HuH-7.5 (cell line): Measurements from ENCODE around the gene SLC9A7.
"Not testable (repeated sequence)": the region's sequence is repeated elsewhere in the genome, so short reads cannot be mapped to it uniquely, and the experiment has no call there.

Source experiments
- DNase-seq: peaks from one replicate; pipeline ENCODE4 v3.0.0; 2011; ENCODE audit warnings: low spot score

The SLC9A7 gene

DNA sequence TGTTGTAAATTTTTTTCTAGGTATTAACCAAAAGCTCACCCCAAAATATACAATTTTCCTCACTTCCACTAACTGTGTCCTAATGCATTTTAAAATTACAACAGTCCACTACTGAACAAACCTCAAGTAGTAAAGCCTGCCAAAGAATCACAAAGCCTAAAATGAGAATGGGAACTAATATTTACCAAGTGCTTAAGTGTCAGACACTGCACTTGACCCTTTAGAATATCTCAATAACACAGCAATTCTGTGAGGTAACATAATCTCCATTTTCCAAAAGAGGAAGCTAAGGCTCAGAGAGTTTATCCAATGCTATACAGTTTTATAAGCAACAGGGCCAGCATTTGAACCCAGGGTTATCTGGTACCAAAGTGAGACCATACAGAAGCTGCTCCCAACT is 4.9 kb downstream of the SLC9A7 start:
- no peak for DNase-seq

DNA sequence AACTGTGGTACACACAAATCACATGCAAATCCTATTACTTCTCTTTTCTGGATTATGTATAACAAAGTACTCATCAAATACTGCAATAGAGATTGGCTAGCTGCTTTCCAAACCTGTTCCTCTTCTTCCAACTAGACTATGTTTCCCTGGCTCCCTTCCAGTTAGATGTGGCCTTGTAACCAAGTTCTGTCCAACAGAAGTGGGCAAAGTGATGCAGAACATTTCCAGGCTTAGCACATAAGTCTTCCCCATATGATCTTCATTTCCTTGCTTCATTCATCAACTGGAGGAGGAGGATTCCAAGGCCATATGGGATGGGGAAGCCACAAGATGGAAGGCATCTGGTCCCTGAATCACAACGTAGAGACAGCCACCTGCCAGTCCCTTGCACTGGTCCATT is 8.0 kb downstream of the SLC9A7 start:
- DNase-seq = no peak

DNA sequence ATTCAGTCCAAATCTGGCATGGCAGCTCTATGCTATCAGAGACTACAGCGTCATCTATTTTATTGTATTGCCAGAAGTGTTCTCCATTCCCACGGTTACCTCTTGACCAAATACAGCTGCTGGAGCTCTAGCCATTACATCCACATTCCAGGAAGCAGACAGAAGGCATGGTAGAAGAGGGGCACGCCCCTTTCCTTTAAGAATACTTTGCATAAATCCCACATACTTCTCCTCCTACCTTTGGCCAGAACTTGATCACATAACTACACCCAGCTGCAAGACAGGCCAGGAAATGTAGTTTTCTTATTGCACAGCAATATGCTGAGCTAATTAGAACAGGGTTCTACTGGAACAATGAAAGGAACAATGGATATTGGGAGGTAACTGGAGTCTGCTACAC is 14.9 kb downstream of the SLC9A7 start:
- no peak for DNase-seq

DNA sequence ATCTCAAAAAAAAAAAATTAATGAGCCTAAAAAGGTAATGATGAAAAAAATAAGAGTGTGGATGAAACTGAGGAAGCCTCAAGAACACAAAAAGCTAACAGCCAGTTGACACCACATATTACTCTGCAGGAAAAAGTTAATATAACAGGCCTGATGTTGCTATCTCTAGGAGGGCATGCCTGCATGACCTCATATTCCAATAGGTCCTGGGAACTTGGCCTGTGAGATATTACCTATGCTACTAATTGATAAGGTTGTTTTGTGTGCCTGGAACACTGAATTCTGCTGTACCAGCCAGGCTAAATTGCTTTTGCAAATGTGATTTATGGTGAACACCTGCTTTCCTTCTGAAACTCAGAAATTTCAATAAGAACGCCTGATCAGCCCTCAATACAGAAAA is 15.9 kb downstream of the SLC9A7 start:
- DNase-seq = no peak

DNA sequence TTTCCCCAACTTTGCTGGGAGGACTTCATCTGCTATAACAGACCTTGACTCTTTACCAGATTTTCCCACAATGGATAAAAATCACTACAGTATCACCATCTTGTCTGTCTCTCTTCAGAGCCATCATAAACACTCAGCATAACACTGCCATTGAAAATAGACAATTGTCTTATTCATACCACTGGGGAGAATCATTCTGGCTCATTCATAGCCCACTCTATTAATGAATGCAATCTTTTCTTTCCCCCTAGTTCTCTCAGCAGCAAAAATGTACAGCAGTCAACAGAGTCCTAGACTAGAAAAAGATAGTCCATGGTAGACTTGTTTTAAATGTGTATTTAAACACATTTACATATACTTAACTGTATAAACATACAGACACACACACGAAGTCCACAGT is 19.2 kb downstream of the SLC9A7 start:
- no peak for DNase-seq

DNA sequence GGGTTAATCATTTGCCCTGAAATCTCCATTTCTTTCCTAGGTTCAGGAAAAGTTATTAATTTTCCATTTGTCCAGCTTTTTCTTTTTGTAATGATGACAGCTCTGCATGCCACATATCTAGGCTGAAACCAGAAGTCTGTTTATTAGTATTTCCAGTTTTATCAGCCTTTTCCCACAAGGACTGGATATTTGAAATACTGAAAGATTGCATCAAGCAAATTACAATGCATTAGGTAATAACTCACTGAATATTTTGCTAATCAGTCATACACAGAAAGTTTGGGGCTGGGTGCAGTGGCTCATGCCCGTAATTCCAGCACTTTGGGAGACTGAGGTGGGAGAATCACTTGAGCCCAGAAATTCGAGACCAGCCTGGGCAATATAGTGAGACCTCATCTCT is 21.5 kb downstream of the SLC9A7 start:
- DNase-seq = no peak

DNA sequence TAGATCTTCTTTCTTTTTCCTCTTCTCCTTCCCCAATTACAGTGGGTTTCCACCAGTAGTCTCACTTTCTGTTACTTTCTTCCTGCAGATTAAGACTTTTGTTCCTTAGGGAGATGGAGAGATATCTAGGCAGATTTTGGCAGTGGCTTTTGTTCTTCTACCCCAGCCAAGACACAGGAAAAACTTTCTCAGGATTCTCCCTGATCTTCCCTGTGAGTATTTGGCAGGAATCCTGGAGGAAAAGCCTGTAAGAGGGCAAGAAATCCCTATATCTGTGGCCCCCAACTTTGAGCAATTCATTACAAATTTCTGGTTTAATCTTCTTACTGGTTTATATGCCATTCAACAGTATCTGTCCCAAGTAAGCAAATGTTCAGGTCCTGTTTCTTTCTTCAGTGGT is 21.9 kb downstream of the SLC9A7 start:
- DNase-seq = no peak

DNA sequence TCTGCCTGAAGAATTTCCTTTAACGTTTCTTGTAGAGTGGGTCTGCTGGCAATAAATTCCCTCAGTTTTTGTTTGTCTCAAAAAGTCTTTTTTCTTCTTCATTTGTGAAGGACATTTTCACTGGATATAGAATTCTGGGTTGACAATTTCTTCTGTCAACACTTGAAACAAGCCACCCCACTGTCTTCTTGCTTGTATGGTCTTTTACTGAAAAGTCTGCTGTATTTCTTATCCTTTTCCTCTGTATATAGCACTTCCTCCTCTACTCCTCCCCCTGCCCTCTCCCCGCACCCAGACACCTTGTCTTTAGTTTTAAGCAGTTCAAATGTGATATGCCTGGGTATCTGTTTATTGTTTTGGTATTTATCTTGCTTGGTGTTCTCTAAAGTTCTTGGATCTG is 23.3 kb downstream of the SLC9A7 start:
- no peak for DNase-seq

DNA sequence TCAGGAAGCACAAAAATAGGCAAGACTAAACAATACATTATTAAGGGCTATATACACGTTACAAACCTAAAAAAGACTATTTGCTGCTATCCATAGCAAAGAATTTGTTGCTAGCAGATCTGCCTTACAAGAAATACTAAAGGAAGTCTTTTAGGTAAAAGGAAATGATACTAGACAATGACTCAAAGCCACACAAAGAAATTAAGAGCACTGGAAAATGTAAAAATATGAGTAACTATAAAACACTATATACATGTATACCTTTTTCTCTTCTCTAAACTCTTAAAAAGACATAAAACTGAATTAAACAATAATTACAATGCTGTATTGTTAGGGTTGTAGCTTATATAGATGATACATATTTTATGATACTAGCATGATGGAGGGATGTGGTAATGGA is 25.7 kb downstream of the SLC9A7 start:
- DNase-seq = no peak

DNA sequence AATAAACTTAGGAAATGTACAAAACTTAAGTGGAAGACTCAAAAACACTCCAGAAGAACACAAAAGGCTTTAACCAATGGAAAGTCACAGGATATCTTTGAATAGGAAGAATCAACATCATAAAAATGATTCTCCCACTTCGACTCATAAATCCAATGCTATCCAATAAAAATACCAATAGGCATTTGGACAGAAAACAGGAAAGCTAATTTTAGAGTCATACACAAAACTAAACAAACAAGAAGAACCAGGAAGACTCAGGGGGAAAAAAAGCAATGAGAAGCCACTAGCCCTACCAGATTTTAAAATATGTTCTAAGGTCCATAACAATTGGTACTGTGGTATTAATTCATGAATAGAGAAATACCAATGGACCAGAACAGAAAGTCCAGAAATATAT is 28.2 kb downstream of the SLC9A7 start:
- no peak for DNase-seq

DNA sequence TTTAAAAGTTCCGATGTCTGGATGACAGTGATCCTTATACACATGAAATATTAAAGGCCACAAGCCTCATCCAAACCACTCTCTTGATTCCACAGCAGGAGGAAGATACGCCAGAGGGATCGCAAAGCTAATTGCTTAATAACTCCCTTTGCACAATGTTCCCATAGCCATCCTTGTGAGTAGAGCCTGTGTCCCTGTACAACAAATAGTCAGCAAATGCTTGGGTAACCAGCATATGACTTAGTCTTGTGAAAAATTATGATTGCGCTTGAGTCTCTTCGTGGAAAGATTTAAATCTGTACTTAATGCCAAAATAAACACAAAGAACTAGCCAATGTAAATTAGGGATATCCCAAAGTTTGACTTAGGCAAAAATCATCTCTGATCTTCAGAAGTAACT is 31.5 kb downstream of the SLC9A7 start:
- DNase-seq = no peak

DNA sequence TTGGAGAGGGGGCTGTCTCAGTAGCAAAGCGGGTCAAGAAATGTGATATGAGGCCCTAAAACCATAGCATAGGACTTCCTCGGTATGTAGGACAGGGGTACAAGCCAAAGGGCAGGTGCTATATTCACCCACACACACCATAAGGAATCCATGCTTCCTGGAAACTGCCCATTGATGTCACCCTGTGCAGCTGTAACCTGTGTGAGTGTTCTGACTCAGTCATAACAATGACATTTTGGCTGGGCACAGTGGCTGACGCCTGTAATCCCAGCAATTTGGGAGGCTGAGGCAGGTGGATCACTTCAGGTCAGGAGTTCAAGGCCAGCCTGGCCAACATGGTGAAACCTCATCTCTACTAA is 35.4 kb downstream of the SLC9A7 start:
- not testable (repeated sequence) for DNase-seq

DNA sequence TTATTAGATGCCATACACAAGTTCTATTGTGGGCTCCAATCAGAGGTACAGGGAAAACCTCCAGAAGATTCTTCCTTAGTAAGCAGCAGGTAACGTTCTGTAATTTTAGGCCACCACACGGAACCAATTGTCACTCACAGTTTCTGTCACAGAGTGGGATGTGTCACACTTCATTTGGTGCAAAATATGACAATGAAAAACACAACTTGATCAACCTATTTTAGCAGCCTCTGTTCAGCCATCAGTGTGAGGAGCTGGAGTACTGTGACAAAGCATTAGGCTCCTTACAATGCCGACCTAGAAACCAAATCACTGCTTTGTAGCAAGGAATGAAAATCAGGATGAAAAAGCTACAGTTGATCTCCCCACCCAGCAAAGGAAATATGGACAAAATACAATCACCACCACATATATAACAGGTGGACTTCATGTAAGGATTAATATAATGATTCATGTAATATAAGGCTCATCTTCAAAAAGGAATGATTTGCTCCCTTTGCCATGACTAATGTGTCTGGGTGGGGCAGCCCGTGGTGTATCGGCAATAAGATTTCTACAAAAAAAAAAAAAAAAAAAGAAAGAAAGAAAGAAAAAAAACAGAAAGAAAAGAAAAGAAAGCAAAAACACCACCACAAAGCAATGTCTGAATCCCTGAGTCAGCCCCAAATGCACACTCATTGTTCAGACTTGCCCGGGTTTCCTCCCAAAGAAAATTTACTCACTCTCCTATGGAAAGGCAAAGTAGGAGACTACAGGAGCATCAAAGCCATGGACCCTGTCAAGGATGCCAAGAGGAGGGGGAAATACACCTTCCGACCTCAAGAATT is 36.0 kb downstream of the SLC9A7 start:
- no peak for DNase-seq

DNA sequence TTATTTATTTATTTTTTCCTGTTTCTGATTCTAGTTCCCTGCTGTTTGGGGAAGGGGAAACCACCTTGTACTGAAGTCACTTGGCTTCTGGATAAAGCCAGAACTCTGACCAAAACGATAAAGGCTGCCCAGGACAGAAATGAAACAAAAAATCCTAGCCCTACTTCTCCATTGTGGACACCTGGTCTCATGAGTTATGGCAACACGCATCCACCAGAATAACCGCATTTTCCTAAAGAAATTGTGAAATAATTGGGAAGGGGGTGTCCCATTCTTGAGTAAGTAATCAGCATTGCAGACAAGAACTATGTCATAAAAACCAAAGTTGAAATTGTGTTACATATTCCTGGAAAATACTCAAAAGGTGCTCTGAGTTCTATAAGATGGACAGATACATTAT is 42.1 kb downstream of the SLC9A7 start:
- no peak for DNase-seq

DNA sequence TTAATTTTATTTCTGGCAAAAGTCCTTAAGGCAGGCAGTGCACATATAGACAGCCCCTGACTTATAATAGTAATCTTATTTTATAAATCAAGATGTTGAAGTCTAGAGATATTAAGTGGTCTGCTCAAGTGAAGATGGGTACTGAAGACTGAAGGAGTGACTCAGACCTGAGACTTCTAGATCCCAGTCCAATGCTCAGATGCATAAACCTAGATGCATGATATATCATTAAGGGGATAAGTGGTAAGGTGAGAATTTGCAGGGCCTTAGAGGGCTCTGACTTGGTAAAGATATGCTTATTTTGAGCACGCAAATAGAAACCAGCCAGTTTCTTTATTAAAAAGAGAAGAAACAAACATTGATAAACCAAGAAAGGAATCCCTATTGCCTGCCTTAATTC is 42.9 kb downstream of the SLC9A7 start:
- no peak for DNase-seq

DNA sequence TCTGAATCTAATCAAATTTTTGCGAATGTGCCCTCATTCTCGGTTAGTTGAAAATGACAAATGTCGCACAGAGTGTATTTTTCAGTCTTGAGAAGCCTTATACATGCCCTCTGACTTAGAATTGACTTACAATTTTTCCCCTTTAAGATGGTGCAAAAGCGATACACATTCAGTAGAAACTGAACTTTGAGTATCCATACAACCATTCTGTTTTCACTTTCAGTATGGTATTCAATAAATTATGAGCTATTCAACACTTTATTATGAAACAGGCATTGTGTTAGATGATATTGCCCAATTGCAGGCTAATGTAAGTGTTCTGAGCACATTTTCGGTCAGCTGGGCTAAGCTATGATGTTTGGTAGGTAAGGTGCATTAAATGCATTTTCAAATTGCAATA is 43.4 kb downstream of the SLC9A7 start:
- DNase-seq = no peak

DNA sequence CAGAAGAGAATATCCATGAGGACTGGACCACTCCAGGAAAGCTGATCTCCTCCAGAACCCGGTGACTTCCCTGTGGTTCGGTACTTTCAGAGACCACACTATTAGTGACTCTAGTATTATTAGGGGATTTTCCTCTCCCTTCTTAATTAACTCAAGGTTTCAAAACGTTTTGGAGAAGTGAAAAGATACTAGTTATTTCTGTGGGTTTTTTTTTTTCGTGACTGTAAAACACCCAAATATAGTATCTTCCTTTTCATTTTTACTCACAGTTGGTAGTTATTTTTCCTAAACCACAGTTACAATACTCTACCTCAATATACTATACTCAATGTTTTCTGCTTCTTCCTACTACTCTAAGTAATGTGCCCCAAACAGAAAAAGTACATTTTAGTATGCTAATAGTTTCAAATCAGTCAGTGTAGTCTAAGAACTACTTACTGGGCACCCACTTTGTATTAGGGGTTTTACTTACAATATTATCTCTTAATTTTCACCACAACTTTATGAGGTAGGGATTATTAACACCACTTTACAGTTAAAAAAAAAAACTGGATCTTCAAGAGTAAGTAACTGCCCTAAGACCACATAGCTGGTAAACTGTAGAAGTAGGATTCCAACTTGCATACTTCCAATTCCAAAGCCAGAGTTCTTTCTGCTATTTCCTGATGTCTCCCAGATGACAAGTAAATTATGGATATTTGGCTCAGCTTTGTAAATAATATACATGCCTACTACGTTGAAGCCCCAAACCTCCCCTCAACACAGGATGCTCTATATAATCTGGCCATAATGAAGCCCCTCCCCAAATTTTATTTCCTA is 45.0 kb downstream of the SLC9A7 start:
- no peak for DNase-seq

DNA sequence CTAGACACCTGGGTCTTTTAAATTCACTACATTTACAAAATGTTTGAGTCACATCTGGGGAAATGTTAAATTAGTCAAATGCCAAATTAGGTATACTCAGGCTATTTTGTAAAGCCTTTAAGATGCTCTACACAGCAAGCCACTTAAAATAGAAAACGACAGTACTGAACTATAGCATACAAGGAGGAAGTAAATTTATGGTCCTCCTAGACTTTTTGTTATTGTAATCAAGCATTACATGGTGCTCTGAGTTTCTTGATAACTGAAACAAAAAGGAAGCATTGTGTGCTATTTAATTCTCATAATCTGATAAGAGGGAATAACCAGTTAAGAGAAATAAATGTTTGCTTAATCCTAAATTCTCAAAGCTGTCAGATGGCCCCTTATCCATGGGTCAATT is 46.2 kb downstream of the SLC9A7 start:
- no peak for DNase-seq

DNA sequence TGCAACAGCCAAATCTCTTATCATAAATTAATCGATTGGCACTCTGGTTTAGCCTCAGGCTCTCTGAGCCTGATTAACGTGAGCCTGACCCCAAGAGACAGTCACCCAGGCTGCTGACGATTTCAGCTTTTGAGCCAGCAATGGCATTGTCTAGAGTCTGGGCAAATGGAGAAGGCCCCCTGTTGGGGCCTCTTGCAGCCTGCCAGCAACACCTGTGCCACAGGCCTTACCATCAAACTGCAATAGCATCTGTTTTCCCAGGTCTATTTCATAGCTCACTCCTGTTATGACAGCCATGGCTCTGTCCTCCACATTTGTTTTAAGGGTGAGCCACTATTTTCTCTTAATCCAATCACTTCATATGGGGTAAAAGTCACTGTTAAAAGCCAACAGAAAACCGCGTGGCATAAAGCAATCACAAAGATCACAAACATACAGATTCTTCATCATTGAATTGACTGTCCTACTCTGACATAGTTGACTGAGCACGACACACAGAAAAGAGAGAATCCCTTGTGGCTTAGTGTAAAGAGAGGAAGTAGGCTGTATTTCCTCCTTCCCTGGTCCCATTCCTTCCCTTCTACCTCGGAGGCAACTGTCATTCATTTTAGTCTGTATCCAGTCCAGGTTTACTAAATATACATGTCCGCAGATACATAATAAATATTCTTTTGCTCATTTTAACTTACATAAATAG is 47.8 kb downstream of the SLC9A7 start:
- no peak for DNase-seq

DNA sequence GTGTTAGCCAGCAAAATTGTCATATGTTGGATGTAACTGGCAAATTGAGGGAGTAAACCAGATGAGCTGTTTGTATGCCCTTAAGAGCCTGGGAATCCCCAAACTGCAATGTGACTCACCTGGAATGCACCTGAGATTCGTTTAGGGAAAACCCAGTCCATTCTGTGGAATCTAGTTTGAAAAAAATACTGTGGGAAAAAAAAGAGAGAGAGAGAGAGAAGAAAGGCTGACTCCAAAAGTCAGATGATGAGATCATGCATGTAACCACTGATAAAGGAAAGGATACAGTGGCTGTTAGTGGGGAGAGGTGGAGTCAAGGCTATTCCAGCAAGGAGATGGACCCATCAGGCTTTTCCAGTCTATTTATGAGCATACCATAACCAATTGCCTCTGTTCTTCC is 48.5 kb downstream of the SLC9A7 start:
- DNase-seq = no peak

DNA sequence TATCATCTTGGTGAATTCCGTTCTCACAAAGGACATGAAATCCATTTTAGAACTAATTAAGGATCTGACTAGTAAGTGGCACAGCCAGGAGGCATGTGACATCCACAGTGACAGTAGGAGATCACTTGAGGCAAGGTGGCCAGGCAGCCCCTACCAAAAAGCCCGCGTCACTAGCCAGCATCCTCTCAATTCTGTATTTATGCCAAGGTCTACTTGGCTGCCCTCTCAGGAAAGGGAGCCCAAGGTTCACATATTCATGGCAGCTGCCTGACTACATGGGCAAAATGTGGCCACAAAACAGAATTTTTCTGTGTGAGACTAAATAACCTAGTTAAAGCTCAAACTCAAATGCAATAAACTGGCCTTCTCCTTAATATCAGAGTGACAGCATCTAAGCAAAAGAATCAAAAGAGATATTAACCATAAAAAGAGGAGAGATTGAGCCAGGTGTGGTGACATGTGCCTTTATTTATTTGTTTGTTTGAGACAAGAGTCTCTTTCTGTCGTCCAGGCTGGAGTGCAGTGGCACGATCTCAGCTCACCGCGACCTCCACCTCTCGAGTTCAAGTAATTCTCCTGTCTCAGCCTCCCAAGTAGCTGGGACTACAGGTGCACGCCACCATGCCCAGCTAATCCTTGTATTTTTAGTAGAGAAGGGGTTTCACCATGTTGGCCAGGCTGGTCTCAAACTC is 51.5 kb downstream of the SLC9A7 start:
- no peak for DNase-seq

DNA sequence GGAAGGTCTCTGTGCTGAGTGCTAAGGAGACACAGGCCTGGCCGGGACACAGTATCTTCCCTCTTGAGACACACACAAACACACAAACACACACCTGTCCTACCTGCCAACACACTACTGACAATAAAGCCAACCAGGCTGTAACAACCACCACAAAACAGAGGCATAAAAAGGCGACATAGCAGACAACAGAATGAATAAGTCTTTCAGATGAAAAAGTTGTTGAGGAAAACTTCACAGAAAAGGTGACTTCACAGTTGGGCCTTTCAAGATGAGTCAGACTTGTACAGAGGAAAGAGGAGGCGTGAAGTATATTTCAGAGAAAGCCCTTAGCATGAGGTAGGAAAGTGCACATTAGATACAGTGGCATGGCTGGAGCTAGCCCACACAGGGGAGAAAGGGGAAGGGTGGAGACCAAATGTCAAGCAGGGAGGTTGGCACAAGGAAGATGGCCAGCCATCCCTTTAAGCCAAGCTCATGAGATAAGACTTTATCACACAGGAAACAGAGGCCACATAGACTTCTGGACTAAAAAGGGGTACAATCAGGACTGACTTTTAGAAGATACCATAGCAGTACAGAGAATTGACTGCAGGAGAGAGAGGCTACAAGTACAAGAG is 54.0 kb downstream of the SLC9A7 start:
- no peak for DNase-seq
